ENCODE measurements around the gene ADAMTS15.

ADAMTS15 gene

DNA sequence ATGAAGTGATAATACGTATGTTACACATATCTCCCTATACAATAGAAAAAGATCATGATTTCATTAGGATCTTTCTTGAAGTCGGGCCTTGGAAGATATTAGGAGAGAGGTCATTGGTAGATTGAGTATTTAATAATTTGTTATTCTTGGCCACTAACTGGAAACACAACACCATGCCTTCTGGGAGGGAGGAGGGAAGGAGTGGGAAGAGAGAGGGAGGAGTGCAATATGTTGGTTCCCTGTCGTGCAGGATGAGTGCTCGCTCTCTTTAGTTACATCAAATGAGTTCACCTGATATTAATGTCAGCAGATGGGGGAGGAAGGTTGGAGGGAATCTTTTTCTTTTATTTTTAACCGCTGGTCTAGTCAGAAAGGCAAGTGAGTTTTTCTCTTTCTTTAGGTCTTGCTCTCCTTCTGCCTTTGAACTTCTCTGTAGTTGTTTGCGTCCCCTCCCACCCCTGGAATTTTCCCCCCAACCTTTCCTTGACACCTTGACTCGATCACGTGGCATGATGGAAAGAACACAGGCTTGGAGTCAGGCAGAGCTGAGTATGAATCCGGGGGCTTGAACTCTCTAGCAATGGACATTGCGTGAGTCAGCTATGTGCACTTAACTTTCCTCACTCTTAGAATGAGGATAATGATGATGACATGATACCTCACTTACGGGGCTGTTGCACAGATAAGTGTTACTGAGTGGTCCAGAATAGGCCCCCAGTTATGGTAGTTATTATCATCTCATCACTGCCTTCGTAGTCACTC is 6.2 kb downstream of the ADAMTS15 start (continued):
- TF ChIP-seq, protein P1, sequence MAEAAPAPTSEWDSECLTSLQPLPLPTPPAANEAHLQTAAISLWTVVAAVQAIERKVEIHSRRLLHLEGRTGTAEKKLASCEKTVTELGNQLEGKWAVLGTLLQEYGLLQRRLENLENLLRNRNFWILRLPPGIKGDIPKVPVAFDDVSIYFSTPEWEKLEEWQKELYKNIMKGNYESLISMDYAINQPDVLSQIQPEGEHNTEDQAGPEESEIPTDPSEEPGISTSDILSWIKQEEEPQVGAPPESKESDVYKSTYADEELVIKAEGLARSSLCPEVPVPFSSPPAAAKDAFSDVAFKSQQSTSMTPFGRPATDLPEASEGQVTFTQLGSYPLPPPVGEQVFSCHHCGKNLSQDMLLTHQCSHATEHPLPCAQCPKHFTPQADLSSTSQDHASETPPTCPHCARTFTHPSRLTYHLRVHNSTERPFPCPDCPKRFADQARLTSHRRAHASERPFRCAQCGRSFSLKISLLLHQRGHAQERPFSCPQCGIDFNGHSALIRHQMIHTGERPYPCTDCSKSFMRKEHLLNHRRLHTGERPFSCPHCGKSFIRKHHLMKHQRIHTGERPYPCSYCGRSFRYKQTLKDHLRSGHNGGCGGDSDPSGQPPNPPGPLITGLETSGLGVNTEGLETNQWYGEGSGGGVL (tag by site-specific recombination; IDR thresholded peaks at IDR 0.05), result peak; percentile 26; the same call in 1 of the 2 replicates
- TF ChIP-seq ZNF530 (tag by site-specific recombination; IDR thresholded peaks at IDR 0.05; ENCODE audit: low read depth), result no peak
- TF ChIP-seq ZNF514 (tag by site-specific recombination; IDR thresholded peaks at IDR 0.05), result no peak
- TF ChIP-seq ZFHX2 (tag by site-specific recombination; conservative IDR thresholded peaks at IDR 0.05), result peak; percentile 56
- TF ChIP-seq ZNF350 (tag by site-specific recombination; IDR thresholded peaks at IDR 0.05), result no peak
- no peak for TF ChIP-seq ZNF791 (tag by site-specific recombination; IDR thresholded peaks at IDR 0.05)
- no peak for TF ChIP-seq PRDM1 (tag by site-specific recombination; IDR thresholded peaks at IDR 0.05)
- TF ChIP-seq KLF17 (tag by site-specific recombination; IDR thresholded peaks at IDR 0.05), result no peak
- no peak for TF ChIP-seq ZNF292 (tag by site-specific recombination; IDR thresholded peaks at IDR 0.05; ENCODE audit: borderline replicate concordance, low read depth)
- no peak for TF ChIP-seq ZNF133 (tag by site-specific recombination; IDR thresholded peaks at IDR 0.05)
- 0 out of 2 replicates have a peak, but pooled peaks have one; percentile 26 for TF ChIP-seq WT1 (tag by site-specific recombination; IDR thresholded peaks at IDR 0.05)
- TF ChIP-seq, protein P2, sequence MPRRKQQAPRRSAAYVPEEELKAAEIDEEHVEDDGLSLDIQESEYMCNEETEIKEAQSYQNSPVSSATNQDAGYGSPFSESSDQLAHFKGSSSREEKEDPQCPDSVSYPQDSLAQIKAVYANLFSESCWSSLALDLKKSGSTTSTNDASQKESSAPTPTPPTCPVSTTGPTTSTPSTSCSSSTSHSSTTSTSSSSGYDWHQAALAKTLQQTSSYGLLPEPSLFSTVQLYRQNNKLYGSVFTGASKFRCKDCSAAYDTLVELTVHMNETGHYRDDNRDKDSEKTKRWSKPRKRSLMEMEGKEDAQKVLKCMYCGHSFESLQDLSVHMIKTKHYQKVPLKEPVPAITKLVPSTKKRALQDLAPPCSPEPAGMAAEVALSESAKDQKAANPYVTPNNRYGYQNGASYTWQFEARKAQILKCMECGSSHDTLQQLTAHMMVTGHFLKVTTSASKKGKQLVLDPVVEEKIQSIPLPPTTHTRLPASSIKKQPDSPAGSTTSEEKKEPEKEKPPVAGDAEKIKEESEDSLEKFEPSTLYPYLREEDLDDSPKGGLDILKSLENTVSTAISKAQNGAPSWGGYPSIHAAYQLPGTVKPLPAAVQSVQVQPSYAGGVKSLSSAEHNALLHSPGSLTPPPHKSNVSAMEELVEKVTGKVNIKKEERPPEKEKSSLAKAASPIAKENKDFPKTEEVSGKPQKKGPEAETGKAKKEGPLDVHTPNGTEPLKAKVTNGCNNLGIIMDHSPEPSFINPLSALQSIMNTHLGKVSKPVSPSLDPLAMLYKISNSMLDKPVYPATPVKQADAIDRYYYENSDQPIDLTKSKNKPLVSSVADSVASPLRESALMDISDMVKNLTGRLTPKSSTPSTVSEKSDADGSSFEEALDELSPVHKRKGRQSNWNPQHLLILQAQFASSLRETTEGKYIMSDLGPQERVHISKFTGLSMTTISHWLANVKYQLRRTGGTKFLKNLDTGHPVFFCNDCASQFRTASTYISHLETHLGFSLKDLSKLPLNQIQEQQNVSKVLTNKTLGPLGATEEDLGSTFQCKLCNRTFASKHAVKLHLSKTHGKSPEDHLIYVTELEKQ (tag by site-specific recombination; IDR thresholded peaks at IDR 0.05; ENCODE audit: borderline replicate concordance), result no peak
- TF ChIP-seq SCRT1 (tag by site-specific recombination; IDR thresholded peaks at IDR 0.05; ENCODE audit: borderline replicate concordance), result no peak

DNA sequence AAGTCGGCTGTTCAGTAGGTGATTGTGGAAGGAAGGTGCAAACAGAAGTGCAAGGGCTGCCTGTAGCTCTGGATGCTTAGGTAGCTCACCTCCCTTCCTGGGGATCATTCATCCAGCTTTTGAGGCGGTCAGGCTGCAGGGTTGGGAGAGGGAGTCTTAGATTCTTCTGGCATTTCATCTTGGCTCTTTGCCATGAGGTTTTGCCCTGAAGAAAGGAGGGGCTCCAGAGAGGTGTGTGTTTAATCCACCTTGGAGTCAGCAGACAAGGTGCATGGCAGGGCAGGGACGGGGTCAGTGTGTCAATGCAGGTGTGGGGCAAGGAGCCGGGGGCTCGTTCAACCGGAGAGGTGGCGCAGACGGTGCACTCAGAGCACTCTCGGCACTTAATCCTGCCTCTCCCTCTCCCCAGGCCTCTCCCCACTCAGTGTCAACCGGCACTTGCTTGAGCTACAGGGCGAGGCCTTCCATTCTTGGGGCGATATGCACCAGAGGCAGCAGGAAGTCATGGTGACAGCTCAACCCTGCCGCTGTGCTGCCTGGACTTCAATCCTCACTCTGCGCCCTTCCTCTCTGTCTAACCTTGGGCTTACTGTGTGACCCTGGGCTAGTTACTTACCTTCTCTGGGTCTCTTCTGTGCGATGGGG is 7.2 kb downstream of the ADAMTS15 start:
- Histone ChIP-seq H3K4me3 (ENCODE audit: low read depth, low read length) (no peak overlapping the region), H3K4me1 (ENCODE audit: control insufficient read depth, insufficient read depth, low read length) (no peaks in the 10 kb centered on the region), H3K36me3 (ENCODE audit: control insufficient read depth in 2 of 2, insufficient read depth in 1 of 2, low read length in 2 of 2) (no peaks in the 10 kb centered on the region; a peak in 1 of 3 replicates), H3K27ac (ENCODE audit: extremely low read depth, low read depth, low read length) (no peak overlapping the region), H3K9me3 (ENCODE audit: control insufficient read depth, insufficient read depth, low read depth, low read length) (no peaks in the 10 kb centered on the region)
- TF ChIP-seq ZNF426 (tag by site-specific recombination; IDR thresholded peaks at IDR 0.05), result no peak
- TF ChIP-seq ZNF16 (tag by site-specific recombination; IDR thresholded peaks at IDR 0.05; ENCODE audit: low read depth), result no peak
- no peak for TF ChIP-seq ZNF19 (tag by site-specific recombination; IDR thresholded peaks at IDR 0.05; ENCODE audit: low read depth)
- no peak for TF ChIP-seq KLF8 (tag by site-specific recombination; IDR thresholded peaks at IDR 0.05)
- no peak for TF ChIP-seq ZSCAN16 (tag by site-specific recombination; IDR thresholded peaks at IDR 0.05)
- no peak for TF ChIP-seq HOXD13 (CRISPR knock-in tag; IDR thresholded peaks at IDR 0.05; ENCODE audit: borderline replicate concordance)
- TF ChIP-seq ZNF623 (tag by site-specific recombination; IDR thresholded peaks at IDR 0.05), result no peak
- TF ChIP-seq KLF7 (tag by site-specific recombination; IDR thresholded peaks at IDR 0.05; ENCODE audit: borderline replicate concordance), result no peak
- CTCF ChIA-PET, result interaction anchor here (0.8 kb wide), 1 partner anchor 373 kb away, joined by 3 read pairs; no protein-coding TSS in a partner anchor
- POLR2A ChIA-PET, result interaction anchor here (0.6 kb wide), 1 partner anchor 17 kb away, joined by 3 read pairs; no protein-coding TSS in a partner anchor

All from HEK293 (cell line).